PFSK-1 (cell line): ENCODE measurements around the gene POLE2.

ENCODE experiments used
- FOXP2 ChIP-seq: optimal IDR thresholded peaks from 2 replicates; pipeline ENCODE3; 2011; ENCODE audit warnings: borderline replicate concordance, control low read depth, inconsistent platforms; ENCODE audit not compliant: insufficient read depth; ENCODE audit errors: extremely low read length, extremely low read depth
- POLR2AphosphoS5 ChIP-seq: IDR thresholded peaks from 2 replicates; pipeline ENCODE4 v1.6.1; 2012; ENCODE audit warnings: low read depth, mild to moderate bottlenecking, control low read depth, low read length, moderate library complexity
- SIN3A ChIP-seq: IDR thresholded peaks from 2 replicates; pipeline ENCODE4 v1.6.1; 2012; ENCODE audit warnings: mild to moderate bottlenecking, low read length, moderate library complexity, borderline replicate concordance; ENCODE audit not compliant: insufficient read depth
- TAF1 ChIP-seq: IDR thresholded peaks from 2 replicates; pipeline ENCODE4 v1.6.1; 2012; ENCODE audit warnings: low read length, control low read depth, borderline replicate concordance; ENCODE audit not compliant: insufficient read depth
- TF ChIP-seq, protein P1 (sequence below), 2 experiments: IDR thresholded peaks; 2 replicates each; pipeline versions ENCODE4 v1.6.1 to v1.8.0; 2011 to 2012; ENCODE audit warnings: low read depth in 2 of 2, low read length in 2 of 2, control low read depth in 1 of 2, inconsistent platforms in 1 of 2, mild to moderate bottlenecking in 1 of 2, moderate library complexity in 1 of 2; ENCODE audit not compliant: insufficient read depth in 1 of 2

Gene POLE2

GRCh38 chr14:49620182-49621113 lies 67.6 kb downstream of the POLE2 start, which contains the start of the genes MGAT2 and RPL36AL:
Gene MGAT2, plus strand, starts transcription at chr14:49620799. Its CDS starts 470 bp downstream, at chr14:49621269.
Gene RPL36AL, minus strand, starts transcription at chr14:49620626. Its CDS starts 1,522 bp downstream, at chr14:49619104.
- TF ChIP-seq, protein P1, sequence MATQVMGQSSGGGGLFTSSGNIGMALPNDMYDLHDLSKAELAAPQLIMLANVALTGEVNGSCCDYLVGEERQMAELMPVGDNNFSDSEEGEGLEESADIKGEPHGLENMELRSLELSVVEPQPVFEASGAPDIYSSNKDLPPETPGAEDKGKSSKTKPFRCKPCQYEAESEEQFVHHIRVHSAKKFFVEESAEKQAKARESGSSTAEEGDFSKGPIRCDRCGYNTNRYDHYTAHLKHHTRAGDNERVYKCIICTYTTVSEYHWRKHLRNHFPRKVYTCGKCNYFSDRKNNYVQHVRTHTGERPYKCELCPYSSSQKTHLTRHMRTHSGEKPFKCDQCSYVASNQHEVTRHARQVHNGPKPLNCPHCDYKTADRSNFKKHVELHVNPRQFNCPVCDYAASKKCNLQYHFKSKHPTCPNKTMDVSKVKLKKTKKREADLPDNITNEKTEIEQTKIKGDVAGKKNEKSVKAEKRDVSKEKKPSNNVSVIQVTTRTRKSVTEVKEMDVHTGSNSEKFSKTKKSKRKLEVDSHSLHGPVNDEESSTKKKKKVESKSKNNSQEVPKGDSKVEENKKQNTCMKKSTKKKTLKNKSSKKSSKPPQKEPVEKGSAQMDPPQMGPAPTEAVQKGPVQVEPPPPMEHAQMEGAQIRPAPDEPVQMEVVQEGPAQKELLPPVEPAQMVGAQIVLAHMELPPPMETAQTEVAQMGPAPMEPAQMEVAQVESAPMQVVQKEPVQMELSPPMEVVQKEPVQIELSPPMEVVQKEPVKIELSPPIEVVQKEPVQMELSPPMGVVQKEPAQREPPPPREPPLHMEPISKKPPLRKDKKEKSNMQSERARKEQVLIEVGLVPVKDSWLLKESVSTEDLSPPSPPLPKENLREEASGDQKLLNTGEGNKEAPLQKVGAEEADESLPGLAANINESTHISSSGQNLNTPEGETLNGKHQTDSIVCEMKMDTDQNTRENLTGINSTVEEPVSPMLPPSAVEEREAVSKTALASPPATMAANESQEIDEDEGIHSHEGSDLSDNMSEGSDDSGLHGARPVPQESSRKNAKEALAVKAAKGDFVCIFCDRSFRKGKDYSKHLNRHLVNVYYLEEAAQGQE (IDR thresholded peaks at IDR 0.05; ENCODE audit: insufficient read depth in 1 of 2, low read depth in 2 of 2, low read length in 2 of 2), result peak in 1 of 2 experiments; percentile 43; a peak in 1 of 4 replicates
- TF ChIP-seq SIN3A (0 out of 2 replicates have a peak, but pooled peaks have one; percentile 73), FOXP2 (peak; percentile 58), POLR2AphosphoS5 (peak; percentile 91), TAF1 (peak; percentile 92)

GRCh38 chr14:49619730-49620129 lies 68.3 kb downstream of the POLE2 start:
- TF ChIP-seq TAF1 (no peak), SIN3A (no peak), FOXP2 (no peak), POLR2AphosphoS5 (no peak)
- TF ChIP-seq, protein P1 (IDR thresholded peaks at IDR 0.05; ENCODE audit: insufficient read depth in 1 of 2, low read depth in 2 of 2, low read length in 2 of 2), result no peak

- TF ChIP-seq FOXP2, result no peak
Observed at GRCh38 chr14:49617852-49618519, 70.0 kb downstream of the POLE2 start.

GRCh38 chr14:49615776-49616175 lies 72.2 kb downstream of the POLE2 start:
- TF ChIP-seq, protein P1 (IDR thresholded peaks at IDR 0.05; ENCODE audit: insufficient read depth in 1 of 2, low read depth in 2 of 2, low read length in 2 of 2), result no peak
- no peak for TF ChIP-seq POLR2AphosphoS5
- TF ChIP-seq SIN3A, result no peak
- TF ChIP-seq TAF1, result no peak
- no peak for TF ChIP-seq FOXP2

DNA sequence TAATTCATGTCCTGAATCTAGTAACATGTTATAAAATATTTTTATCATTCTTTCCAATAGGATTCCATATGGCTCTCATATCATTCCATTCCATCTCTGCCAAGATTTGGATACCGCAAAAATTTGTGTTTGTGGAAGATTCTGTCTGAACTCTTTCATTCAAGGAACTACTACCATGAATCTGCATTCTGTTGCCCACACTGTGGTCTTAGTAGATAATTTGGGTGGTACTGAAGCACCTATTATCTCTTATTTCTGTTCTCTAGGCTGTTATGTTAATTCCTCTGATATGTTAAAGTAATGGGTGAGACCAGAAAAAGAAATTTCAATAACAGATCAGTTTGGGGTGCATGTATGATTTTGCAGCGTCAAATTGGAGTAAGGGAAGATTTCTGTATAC lies 73.8 kb downstream of the POLE2 start:
- no peak for TF ChIP-seq TAF1
- TF ChIP-seq POLR2AphosphoS5, result no peak
- TF ChIP-seq, protein P1 (IDR thresholded peaks at IDR 0.05; ENCODE audit: insufficient read depth in 1 of 2, low read depth in 2 of 2, low read length in 2 of 2), result no peak
- TF ChIP-seq SIN3A, result no peak
- no peak for TF ChIP-seq FOXP2
